A549 (cell line): ENCODE results near the gene PDCD6IP.

Experiments
- MAZ ChIP-seq: fragments of 150-350 bp; IDR thresholded peaks from 2 replicates; pipeline ENCODE4 v1.6.1; 2014; ENCODE audit warnings: antibody characterized with exemption, low read depth, low read length, borderline replicate concordance
- POLR2A ChIP-seq: IDR thresholded peaks from 2 replicates; pipeline ENCODE4 v1.6.1; 2012; ENCODE audit warnings: mild to moderate bottlenecking, low read length
- RFX5 ChIP-seq: fragments of 450-650 bp; IDR thresholded peaks from 2 replicates; pipeline ENCODE4 v1.7.1; 2014; ENCODE audit warnings: antibody characterized with exemption, mild to moderate bottlenecking, moderate library complexity
- ZSCAN20 ChIP-seq: fragments of 250-450 bp; sonication (Bioruptor Pico); IDR thresholded peaks from 2 replicates; pipeline ENCODE4 v1.8.0; 2022; ENCODE audit warnings: mild to moderate bottlenecking, moderate library complexity
- TF ChIP-seq, protein P1 (sequence below): IDR thresholded peaks from 2 replicates; pipeline ENCODE4 v1.6.1; 2012
- TF ChIP-seq, protein P2 (sequence below): fragments of >200 bp; sonication (Bioruptor Twin); formaldehyde crosslinking; IDR thresholded peaks from 3 replicates; pipeline ENCODE4 v1.5.1; 2016
- TF ChIP-seq, protein P3 (sequence below): fragments of 250-450 bp; sonication (Bioruptor Pico); IDR thresholded peaks from 2 replicates; pipeline ENCODE4 v1.5.0; 2021; ENCODE audit warnings: mild to moderate bottlenecking, moderate library complexity, borderline replicate concordance
- TF ChIP-seq, protein P4 (sequence below): fragments of 200-600 bp; sonication (generic); IDR thresholded peaks from 2 replicates; pipeline ENCODE4 v1.6.1; 2016; ENCODE audit warnings: antibody characterized with exemption, mild to moderate bottlenecking, moderate library complexity
- TF ChIP-seq, protein P5 (sequence below): fragments of >200 bp; sonication (Bioruptor Twin); formaldehyde crosslinking; IDR thresholded peaks from 3 replicates; pipeline ENCODE4 v1.6.1; 2016

DNA sequence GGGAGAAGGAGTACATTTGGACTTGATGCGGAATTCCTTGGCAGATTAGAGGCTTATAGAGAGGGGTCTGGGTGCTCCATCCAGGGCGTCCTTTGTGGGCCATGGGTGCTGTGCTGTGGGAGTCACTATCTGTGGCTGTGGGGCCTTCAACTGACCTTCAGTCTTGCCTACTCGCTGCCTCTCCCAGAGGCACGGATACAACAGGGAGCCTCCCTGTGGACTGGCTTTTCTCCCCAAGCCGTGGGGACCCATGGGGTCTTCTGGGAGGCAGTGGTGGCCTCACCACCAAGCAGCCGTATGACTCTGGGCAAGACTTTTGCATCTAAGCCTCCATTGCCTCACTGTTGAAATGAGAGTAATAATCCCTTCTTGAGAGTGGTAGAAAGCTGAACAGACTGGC lies 83.9 kb downstream of the PDCD6IP start:
- TF ChIP-seq, protein P1, sequence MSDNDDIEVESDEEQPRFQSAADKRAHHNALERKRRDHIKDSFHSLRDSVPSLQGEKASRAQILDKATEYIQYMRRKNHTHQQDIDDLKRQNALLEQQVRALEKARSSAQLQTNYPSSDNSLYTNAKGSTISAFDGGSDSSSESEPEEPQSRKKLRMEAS: no peak
- TF ChIP-seq, protein P2, sequence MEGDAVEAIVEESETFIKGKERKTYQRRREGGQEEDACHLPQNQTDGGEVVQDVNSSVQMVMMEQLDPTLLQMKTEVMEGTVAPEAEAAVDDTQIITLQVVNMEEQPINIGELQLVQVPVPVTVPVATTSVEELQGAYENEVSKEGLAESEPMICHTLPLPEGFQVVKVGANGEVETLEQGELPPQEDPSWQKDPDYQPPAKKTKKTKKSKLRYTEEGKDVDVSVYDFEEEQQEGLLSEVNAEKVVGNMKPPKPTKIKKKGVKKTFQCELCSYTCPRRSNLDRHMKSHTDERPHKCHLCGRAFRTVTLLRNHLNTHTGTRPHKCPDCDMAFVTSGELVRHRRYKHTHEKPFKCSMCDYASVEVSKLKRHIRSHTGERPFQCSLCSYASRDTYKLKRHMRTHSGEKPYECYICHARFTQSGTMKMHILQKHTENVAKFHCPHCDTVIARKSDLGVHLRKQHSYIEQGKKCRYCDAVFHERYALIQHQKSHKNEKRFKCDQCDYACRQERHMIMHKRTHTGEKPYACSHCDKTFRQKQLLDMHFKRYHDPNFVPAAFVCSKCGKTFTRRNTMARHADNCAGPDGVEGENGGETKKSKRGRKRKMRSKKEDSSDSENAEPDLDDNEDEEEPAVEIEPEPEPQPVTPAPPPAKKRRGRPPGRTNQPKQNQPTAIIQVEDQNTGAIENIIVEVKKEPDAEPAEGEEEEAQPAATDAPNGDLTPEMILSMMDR: no peak
- no peak for TF ChIP-seq ZSCAN20 (CRISPR knock-in tag)
- TF ChIP-seq RFX5: no peak
- TF ChIP-seq POLR2A: no peak
- TF ChIP-seq, protein P3, sequence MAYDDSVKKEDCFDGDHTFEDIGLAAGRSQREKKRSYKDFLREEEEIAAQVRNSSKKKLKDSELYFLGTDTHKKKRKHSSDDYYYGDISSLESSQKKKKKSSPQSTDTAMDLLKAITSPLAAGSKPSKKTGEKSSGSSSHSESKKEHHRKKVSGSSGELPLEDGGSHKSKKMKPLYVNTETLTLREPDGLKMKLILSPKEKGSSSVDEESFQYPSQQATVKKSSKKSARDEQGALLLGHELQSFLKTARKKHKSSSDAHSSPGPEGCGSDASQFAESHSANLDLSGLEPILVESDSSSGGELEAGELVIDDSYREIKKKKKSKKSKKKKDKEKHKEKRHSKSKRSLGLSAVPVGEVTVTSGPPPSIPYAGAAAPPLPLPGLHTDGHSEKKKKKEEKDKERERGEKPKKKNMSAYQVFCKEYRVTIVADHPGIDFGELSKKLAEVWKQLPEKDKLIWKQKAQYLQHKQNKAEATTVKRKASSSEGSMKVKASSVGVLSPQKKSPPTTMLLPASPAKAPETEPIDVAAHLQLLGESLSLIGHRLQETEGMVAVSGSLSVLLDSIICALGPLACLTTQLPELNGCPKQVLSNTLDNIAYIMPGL (CRISPR knock-in tag): no peak
- TF ChIP-seq, protein P4, sequence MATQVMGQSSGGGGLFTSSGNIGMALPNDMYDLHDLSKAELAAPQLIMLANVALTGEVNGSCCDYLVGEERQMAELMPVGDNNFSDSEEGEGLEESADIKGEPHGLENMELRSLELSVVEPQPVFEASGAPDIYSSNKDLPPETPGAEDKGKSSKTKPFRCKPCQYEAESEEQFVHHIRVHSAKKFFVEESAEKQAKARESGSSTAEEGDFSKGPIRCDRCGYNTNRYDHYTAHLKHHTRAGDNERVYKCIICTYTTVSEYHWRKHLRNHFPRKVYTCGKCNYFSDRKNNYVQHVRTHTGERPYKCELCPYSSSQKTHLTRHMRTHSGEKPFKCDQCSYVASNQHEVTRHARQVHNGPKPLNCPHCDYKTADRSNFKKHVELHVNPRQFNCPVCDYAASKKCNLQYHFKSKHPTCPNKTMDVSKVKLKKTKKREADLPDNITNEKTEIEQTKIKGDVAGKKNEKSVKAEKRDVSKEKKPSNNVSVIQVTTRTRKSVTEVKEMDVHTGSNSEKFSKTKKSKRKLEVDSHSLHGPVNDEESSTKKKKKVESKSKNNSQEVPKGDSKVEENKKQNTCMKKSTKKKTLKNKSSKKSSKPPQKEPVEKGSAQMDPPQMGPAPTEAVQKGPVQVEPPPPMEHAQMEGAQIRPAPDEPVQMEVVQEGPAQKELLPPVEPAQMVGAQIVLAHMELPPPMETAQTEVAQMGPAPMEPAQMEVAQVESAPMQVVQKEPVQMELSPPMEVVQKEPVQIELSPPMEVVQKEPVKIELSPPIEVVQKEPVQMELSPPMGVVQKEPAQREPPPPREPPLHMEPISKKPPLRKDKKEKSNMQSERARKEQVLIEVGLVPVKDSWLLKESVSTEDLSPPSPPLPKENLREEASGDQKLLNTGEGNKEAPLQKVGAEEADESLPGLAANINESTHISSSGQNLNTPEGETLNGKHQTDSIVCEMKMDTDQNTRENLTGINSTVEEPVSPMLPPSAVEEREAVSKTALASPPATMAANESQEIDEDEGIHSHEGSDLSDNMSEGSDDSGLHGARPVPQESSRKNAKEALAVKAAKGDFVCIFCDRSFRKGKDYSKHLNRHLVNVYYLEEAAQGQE: no peak
- TF ChIP-seq, protein P5, sequence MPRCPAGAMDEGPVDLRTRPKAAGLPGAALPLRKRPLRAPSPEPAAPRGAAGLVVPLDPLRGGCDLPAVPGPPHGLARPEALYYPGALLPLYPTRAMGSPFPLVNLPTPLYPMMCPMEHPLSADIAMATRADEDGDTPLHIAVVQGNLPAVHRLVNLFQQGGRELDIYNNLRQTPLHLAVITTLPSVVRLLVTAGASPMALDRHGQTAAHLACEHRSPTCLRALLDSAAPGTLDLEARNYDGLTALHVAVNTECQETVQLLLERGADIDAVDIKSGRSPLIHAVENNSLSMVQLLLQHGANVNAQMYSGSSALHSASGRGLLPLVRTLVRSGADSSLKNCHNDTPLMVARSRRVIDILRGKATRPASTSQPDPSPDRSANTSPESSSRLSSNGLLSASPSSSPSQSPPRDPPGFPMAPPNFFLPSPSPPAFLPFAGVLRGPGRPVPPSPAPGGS: no peak
- TF ChIP-seq MAZ: no peak
